Esophagus squamous epithelium (tissue), 5 donors: ENCODE measurements around the gene CNR2. TPM values are rescaled to one million over a fixed set of nuclear protein-coding genes. Genes with fewer than 3 reads are reported as not detected.
A peak's percentile ranks its signal among the peaks of the same experiment; 100 is the strongest.
"Not testable (repeated sequence)": the region's sequence is repeated elsewhere in the genome, so short reads cannot be mapped to it uniquely, and the experiment has no call there.

Source experiments
- DNase-seq: peaks from one replicate; lab custom pipeline; 2025; lab: John Stamatoyannopoulos, UW
- H3K27ac ChIP-seq, 4 donors: fragments of 200-600 bp; sonication (generic); one replicate each; pipeline ENCODE4 v1.5.1; 2016 to 2019; ENCODE audit warnings: mild to moderate bottlenecking in 1 of 4
- H3K27me3 ChIP-seq, 4 donors: fragments of 200-600 bp; sonication (generic); 1 replicate in 3 of 4; 2 replicates in 1 of 4; pipeline versions ENCODE4 v1.5.1 to v1.6.0; 2017 to 2021; ENCODE audit warnings: antibody characterized with exemption in 1 of 4
- H3K36me3 ChIP-seq, 3 donors: fragments of 200-600 bp; sonication (generic); one replicate each; pipeline ENCODE4 v1.5.1; 2016 to 2019
- H3K4me1 ChIP-seq, 3 donors: fragments of 200-600 bp; sonication (generic); one replicate each; pipeline ENCODE4 v1.5.1; 2017 to 2019
- H3K4me3 ChIP-seq, 4 donors: fragments of 200-600 bp; sonication (generic); 1 replicate in 3 of 4; 2 replicates in 1 of 4; pipeline ENCODE4 v1.5.1; 2016 to 2019; ENCODE audit warnings: mild to moderate bottlenecking in 2 of 4, moderate library complexity in 1 of 4
- H3K9me3 ChIP-seq, 3 donors: fragments of 200-600 bp; sonication (generic); one replicate each; pipeline ENCODE4 v1.5.1; 2016 to 2019
- POLR2A ChIP-seq, 4 donors: fragments of 450-650 bp; IDR thresholded peaks; one replicate each; pipeline ENCODE4 v1.6.1; 2017; ENCODE audit warnings: antibody characterized with exemption in 4 of 4, mild to moderate bottlenecking in 4 of 4, moderate library complexity in 3 of 4
- WGBS, 2 donors: methylation state at CpG; one replicate each; pipeline ENCODE4 v1.1.5; 2018; 5-methylcytosine and 5-hydroxymethylcytosine counted together
- intact Hi-C: fragments of 100-400 bp; cut with DNase I; formaldehyde crosslinking; loops from one replicate; pipeline ENCODE4 v1.15.0; 2022
- total RNA-seq, 4 donors: library from RNA; depleted of rRNA; stranded (reverse); fragments of >200 nt; gene quantifications; one replicate each; pipeline ENCODE4 v1.1.0, GENCODE V29; 2016
- TF ChIP-seq, protein P1 (sequence below), 6 experiments: fragments of 450-650 bp in 4 of 6; fragments of 200-600 bp in 2 of 6; sonication (generic) in 2 of 6; IDR thresholded peaks; one replicate each; pipeline ENCODE4 v1.5.1; 2016 to 2019; ENCODE audit warnings: antibody characterized with exemption in 6 of 6, mild to moderate bottlenecking in 4 of 6, moderate library complexity in 4 of 6
- donor health status: DM: yes; HTN: yes; CAD: no.

CNR2 gene
- total RNA-seq, 4 donors from 2014 or later, result under 0.01 TPM; not detected in 3

DNA sequence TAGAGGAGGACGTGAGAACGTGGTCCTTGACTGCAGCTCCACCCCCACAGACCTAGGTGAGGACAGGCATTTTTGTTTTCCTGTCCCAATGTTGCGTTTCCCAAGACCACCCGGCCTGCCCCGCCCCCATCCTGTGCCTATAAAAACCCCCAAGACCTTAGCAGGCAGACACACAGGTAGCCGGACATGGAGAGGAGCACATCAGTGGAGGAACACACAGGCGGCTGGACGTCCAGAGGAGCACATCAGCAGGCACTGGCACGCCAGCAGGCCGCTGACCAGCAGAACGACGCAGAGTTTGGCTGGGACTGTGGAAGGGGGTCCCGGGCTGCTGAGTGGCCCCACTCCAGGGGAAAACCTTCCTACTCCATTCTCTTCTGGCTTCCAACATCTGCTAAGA is 75.3 kb downstream of the CNR2 start:
- peak overlapping the region; percentile 4 to 61 (median 42) for H3K4me3 ChIP-seq
- intact Hi-C loops, result no loop called here
- peaks cover 6 to 15% (median 6%) of the 10 kb centered on the region in 3 donors for H3K4me1 ChIP-seq
- TF ChIP-seq POLR2A (IDR thresholded peaks at IDR 0.05), result no peak
- TF ChIP-seq, protein P1, sequence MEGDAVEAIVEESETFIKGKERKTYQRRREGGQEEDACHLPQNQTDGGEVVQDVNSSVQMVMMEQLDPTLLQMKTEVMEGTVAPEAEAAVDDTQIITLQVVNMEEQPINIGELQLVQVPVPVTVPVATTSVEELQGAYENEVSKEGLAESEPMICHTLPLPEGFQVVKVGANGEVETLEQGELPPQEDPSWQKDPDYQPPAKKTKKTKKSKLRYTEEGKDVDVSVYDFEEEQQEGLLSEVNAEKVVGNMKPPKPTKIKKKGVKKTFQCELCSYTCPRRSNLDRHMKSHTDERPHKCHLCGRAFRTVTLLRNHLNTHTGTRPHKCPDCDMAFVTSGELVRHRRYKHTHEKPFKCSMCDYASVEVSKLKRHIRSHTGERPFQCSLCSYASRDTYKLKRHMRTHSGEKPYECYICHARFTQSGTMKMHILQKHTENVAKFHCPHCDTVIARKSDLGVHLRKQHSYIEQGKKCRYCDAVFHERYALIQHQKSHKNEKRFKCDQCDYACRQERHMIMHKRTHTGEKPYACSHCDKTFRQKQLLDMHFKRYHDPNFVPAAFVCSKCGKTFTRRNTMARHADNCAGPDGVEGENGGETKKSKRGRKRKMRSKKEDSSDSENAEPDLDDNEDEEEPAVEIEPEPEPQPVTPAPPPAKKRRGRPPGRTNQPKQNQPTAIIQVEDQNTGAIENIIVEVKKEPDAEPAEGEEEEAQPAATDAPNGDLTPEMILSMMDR (IDR thresholded peaks at IDR 0.05), result no peak
- H3K27me3 ChIP-seq, result peaks cover 0 to 6% (median 1%) of the 10 kb centered on the region in 4 donors
- no peak for DNase-seq
- H3K27ac ChIP-seq, result no peak overlapping the region
- WGBS, 2 donors, result 16 to 28% methylated on average over 6 to 7 of the region's 13 CpGs
- H3K9me3 ChIP-seq, result no peaks in the 10 kb centered on the region
- H3K36me3 ChIP-seq, result no peaks in the 10 kb centered on the region

DNA sequence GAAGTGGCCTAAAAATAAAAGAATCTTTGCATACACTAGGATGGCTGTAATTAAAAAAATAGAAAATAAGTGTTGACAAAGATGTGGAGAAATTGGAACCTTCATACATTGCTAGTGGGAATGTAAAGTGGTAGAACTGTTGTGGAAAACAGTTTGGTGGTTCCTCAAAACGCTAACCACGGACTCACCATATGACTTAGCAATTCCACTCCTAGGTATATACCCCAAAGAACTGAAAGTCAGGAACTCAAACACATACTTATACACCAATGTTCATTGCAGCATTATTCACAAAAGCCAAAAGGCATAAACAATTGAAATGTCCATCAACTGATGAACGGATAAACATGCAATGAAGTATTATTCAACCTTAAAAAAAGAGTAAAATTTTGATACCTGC is 77.1 kb downstream of the CNR2 start:
- intact Hi-C loops, result no loop called here

DNA sequence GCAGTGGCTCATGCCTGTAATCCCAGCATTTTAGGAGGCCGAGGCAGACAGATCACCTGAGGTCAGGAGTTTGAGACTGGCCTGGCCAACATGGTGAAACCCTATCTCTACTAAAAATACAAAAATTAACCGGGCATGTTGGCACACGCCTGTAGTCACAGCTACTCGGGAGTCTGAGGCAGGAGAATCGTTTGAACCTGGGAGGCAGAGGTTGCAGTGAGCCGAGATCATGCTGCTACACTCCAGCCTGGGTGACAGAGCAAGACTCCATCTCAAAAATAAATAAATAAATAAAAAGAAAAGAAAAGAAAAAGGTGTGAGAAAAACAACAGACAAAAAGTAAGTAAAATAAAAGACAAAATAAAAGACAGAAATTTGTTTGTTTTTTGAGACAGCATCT is 79.0 kb downstream of the CNR2 start:
- H3K4me3 ChIP-seq, intact Hi-C loops, H3K9me3 ChIP-seq, H3K36me3 ChIP-seq, H3K27me3 ChIP-seq, DNase-seq, H3K27ac ChIP-seq: not testable (repeated sequence)
- WGBS, 2 donors, result 47 to 64% methylated on average over 6 of the region's 6 CpGs
- H3K4me1 ChIP-seq, result peaks cover 6 to 15% (median 6%) of the 10 kb centered on the region in 3 donors

More for the DNA sequence above, 77.1 kb downstream of the CNR2 start:
- TF ChIP-seq, protein P1 (IDR thresholded peaks at IDR 0.05), result no peak
- no peak for TF ChIP-seq POLR2A (IDR thresholded peaks at IDR 0.05)
- WGBS, 2 donors, result 59 to 79% methylated on average over 3 of the region's 3 CpGs
- Histone ChIP-seq H3K36me3 (no peaks in the 10 kb centered on the region), H3K27me3 (peaks cover 0 to 6% (median 1%) of the 10 kb centered on the region in 4 donors), H3K9me3 (no peaks in the 10 kb centered on the region), H3K27ac (no peak overlapping the region), H3K4me3 (no peak overlapping the region), H3K4me1 (peaks cover 6 to 15% (median 6%) of the 10 kb centered on the region in 3 donors)
- no peak for DNase-seq

DNA sequence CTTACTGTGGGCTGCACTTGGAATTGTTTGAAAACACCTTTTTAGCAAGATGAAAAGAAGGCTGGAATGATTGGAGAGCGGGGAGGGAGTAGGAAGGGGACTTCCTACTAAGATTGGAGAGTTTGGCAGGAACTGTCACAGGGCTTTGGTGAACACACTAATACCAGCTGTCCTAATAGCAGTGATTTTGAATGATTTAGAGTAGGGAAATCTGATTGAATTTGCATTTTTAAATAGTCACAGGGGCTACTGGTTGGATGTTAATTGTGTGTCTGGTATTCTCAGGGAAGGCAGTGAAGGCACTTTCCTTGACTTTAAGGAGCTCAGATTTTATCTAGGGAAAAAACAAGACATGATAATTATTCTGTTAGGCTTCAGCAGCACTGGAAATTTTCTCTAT is 85.4 kb downstream of the CNR2 start:
- Histone ChIP-seq H3K9me3 (no peaks in the 10 kb centered on the region), H3K4me3 (no peak overlapping the region), H3K27me3 (no peaks in the 10 kb centered on the region), H3K36me3 (no peaks in the 10 kb centered on the region), H3K4me1 (peaks cover 0 to 23% (median 3%) of the 10 kb centered on the region in 3 donors), H3K27ac (no peak overlapping the region)
- TF ChIP-seq, protein P1 (IDR thresholded peaks at IDR 0.05), result no peak
- TF ChIP-seq POLR2A (IDR thresholded peaks at IDR 0.05), result no peak
- 61 to 67% methylated on average over 1 of the region's 1 CpG for WGBS, 2 donors
- intact Hi-C loops, result no loop called here
- no peak for DNase-seq

DNA sequence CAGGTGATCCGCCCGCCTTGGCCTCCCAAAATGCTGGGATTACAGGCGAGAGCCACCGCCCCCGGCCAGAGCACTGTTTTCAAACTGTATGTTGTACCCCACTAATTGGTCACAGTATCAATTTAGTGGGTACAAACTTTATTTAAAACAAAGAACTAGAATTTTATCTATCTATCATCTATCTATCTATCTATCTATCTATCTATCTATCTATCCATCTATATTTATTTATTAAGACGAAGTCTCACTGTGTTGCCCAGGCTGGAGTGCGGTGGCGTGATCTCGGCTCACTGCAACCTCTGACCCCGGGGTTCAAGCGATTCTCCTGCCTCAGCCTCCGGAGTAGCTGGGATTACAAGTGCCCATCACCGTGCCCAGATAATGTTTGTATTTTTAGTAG is 86.6 kb downstream of the CNR2 start:
- H3K9me3 ChIP-seq, H3K4me3 ChIP-seq, H3K36me3 ChIP-seq, H3K27ac ChIP-seq, DNase-seq, H3K27me3 ChIP-seq, intact Hi-C loops: not testable (repeated sequence)
- 90 to 92% methylated on average over 10 to 13 of the region's 13 CpGs for whole genome bisulfite sequencing, 2 donors
- peaks cover 0 to 23% (median 3%) of the 10 kb centered on the region in 3 donors for H3K4me1 ChIP-seq

DNA sequence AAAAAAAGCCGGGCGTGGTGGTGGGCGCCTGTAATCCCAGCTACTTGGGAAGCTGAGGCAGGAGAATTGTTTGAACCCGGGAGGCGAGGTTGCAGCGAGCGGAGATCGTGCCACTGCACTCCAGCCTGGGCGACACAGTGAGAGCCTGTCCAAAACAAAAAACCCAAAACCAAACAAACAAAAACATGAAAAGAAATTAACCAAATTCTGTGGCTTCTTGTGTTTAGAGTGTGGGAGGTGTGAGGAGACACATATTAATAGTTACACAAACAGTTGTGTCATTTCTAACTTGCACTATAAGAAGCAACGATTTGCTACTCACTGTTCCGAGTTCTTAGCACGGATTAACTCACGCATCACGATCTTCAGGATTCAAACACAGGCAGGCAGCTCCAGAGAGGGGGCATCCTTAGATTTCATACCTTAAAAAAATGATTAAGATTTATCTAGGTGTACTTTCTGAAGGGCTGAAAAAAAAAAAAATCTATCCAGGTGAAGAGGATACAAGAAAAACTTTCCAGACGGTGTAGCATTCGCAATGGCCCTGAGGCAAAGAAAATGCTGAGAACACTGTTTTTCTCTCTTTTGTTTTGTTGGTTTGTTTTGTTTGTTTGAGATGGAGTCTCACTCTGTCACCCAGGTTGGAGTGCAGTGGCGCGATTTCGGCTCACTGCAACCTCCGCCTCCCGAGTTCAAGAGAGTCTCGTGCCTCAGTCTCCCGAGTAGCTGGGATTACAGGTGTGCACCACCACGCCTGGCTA is 87.2 kb downstream of the CNR2 start:
- H3K9me3 ChIP-seq, result no peaks in the 10 kb centered on the region
- H3K36me3 ChIP-seq, result no peaks in the 10 kb centered on the region
- H3K4me3 ChIP-seq, result peak overlapping the region; percentile 58 to 98 (median 92)
- TF ChIP-seq POLR2A (IDR thresholded peaks at IDR 0.05), result no peak
- TF ChIP-seq, protein P1 (IDR thresholded peaks at IDR 0.05), result no peak
- intact Hi-C loops, result no loop called here
- H3K27me3 ChIP-seq, result no peaks in the 10 kb centered on the region
- 48 to 53% methylated on average over 21 to 23 of the region's 24 CpGs for WGBS, 2 donors
- H3K4me1 ChIP-seq, result peaks cover 0 to 23% (median 3%) of the 10 kb centered on the region in 3 donors
- peak overlapping the region; percentile 84 to 97 (median 94) for H3K27ac ChIP-seq
- no peak for DNase-seq
